Endothelial cell of umbilical vein (primary cell): ENCODE data around the gene RBM20.

Experiments
- CTCF ChIP-seq, 2 donors: IDR thresholded peaks; 1 replicate in 1 of 2; 2 replicates in 1 of 2; pipeline ENCODE4 v1.5.1; 2011; ENCODE audit warnings: low read length in 2 of 2, mild to moderate bottlenecking in 2 of 2, moderate library complexity in 2 of 2, control low read depth in 1 of 2, inconsistent platforms in 1 of 2, low read depth in 1 of 2; ENCODE audit not compliant: insufficient read depth in 1 of 2; ENCODE audit errors: extremely low read depth in 1 of 2
- MYC ChIP-seq: IDR thresholded peaks from one replicate; pipeline ENCODE4 v1.6.1; 2011; ENCODE audit warnings: mild to moderate bottlenecking, low read depth, low read length
- POLR2A ChIP-seq: IDR thresholded peaks from 2 replicates; pipeline ENCODE4 v1.6.1; 2012; ENCODE audit warnings: low read depth, mild to moderate bottlenecking, control low read depth, low read length

GRCh38 chr10:110781139-110781538 lies 137.0 kb downstream of the RBM20 start:
- TF ChIP-seq CTCF (IDR thresholded peaks at IDR 0.05; ENCODE audit: extremely low read depth in 1 of 2, insufficient read depth in 1 of 2, low read depth in 1 of 2, low read length in 2 of 2) = no peak
- no peak for TF ChIP-seq POLR2A
- no peak for TF ChIP-seq MYC
